Femur (tissue), 1 donor: ENCODE measurements around the gene WHRN.

Source experiments
- DNase-seq: peaks from one replicate; pipeline ENCODE4 v3.0.0-alpha.2; 2017

WHRN gene

GRCh38 chr9:114357911-114358328, 147.4 kb downstream of the WHRN start:
- DNase-seq: no peak

- no peak for DNase-seq
Observed at GRCh38 chr9:114357360-114357759, 147.9 kb downstream of the WHRN start.

- no peak for DNase-seq
Observed at GRCh38 chr9:114356792-114357191, 148.5 kb downstream of the WHRN start.

GRCh38 chr9:114355821-114356220, 149.5 kb downstream of the WHRN start:
- no peak for DNase-seq
